Measurements from ENCODE around the gene SFXN5. TPM values are rescaled to one million over a fixed set of nuclear protein-coding genes. Genes with fewer than 3 reads are reported as not detected.
"Not testable (repeated sequence)": the region's sequence is repeated elsewhere in the genome, so short reads cannot be mapped to it uniquely, and the experiment has no call there.

SFXN5 gene
- total RNA-seq, 1 donor from 2014 or later, result 7.6 TPM

DNA sequence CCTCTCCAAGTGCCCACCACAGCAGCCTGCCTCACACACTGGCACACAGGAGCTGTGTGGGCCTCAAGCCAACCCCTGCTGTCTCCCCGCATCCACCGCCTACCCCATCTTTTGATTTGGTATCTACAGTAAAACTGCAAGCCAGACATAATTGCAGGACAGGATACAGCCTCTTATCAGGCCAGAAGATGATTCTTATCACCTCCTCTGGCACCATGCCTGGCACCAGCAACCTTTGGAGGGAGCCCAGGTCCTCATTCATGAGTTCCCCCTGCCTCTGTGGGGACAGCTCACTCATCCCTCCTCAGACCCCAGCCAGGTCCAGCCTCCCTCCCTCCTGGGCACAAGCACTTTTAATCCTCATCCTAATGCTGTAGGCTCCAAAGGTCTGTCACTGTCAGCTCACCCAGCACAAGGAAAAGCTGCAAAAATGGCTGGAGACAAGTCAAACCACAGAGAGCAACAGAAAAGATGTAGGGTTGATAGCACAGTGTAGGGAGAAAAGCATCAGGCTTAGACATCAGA is 31.6 kb upstream of the SFXN5 start:
- Histone ChIP-seq H3K27me3 (ENCODE audit: control insufficient read depth, insufficient read depth, low read length) (no peaks in the 10 kb centered on the region), H3K4me3 (ENCODE audit: low read depth, low read length) (no peak overlapping the region), H3K36me3 (ENCODE audit: control insufficient read depth, insufficient read depth, low read length) (no peaks in the 10 kb centered on the region)
- TF ChIP-seq, protein P1, sequence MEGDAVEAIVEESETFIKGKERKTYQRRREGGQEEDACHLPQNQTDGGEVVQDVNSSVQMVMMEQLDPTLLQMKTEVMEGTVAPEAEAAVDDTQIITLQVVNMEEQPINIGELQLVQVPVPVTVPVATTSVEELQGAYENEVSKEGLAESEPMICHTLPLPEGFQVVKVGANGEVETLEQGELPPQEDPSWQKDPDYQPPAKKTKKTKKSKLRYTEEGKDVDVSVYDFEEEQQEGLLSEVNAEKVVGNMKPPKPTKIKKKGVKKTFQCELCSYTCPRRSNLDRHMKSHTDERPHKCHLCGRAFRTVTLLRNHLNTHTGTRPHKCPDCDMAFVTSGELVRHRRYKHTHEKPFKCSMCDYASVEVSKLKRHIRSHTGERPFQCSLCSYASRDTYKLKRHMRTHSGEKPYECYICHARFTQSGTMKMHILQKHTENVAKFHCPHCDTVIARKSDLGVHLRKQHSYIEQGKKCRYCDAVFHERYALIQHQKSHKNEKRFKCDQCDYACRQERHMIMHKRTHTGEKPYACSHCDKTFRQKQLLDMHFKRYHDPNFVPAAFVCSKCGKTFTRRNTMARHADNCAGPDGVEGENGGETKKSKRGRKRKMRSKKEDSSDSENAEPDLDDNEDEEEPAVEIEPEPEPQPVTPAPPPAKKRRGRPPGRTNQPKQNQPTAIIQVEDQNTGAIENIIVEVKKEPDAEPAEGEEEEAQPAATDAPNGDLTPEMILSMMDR (IDR thresholded peaks at IDR 0.05; ENCODE audit: insufficient read depth, low read length, poor library complexity, severe bottlenecking), result no peak
- DNase-seq (ENCODE audit: low read depth), result no peak

- no peak for DNase-seq (ENCODE audit: low read depth)
- Histone ChIP-seq H3K36me3 (ENCODE audit: control insufficient read depth, insufficient read depth, low read length) (no peaks in the 10 kb centered on the region), H3K4me3 (ENCODE audit: low read depth, low read length) (no peak overlapping the region), H3K27me3 (ENCODE audit: control insufficient read depth, insufficient read depth, low read length) (no peaks in the 10 kb centered on the region)
- TF ChIP-seq, protein P1 (IDR thresholded peaks at IDR 0.05; ENCODE audit: insufficient read depth, low read length, poor library complexity, severe bottlenecking), result no peak
Measured at GRCh38 chr2:73101626-73102256, 30.2 kb upstream of the SFXN5 start.

GRCh38 chr2:73100956-73101355 is 29.4 kb upstream of the SFXN5 start:
- Histone ChIP-seq H3K27me3 (ENCODE audit: control insufficient read depth, insufficient read depth, low read length) (no peaks in the 10 kb centered on the region), H3K4me3 (ENCODE audit: low read depth, low read length) (no peak overlapping the region), H3K36me3 (ENCODE audit: control insufficient read depth, insufficient read depth, low read length) (no peaks in the 10 kb centered on the region)
- TF ChIP-seq, protein P1 (IDR thresholded peaks at IDR 0.05; ENCODE audit: insufficient read depth, low read length, poor library complexity, severe bottlenecking), result no peak
- no peak for DNase-seq (ENCODE audit: low read depth)

DNA sequence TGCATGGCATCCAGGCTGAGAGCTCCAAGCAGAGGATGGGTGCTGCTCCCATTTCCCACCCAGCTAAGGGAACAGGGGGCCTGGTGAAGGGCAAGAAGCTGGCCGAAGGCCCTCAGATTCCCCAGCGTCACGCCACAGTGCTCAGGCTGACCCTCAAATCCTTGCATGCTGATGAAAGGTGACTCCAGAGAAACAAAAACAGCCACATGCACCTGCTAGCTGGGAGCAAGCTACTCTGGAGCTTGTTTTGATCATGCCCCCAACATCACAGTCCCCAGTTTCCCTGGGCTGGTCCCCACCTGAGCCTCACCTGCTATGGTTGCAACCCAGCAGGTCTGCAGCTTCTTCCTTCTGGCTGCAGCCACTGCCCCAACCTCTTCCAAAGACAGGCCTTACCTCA is 28.0 kb upstream of the SFXN5 start:
- no peak for DNase-seq (ENCODE audit: low read depth)
- H3K4me3 ChIP-seq (ENCODE audit: low read depth, low read length), result no peak overlapping the region
- TF ChIP-seq, protein P1 (IDR thresholded peaks at IDR 0.05; ENCODE audit: insufficient read depth, low read length, poor library complexity, severe bottlenecking), result no peak
- H3K27me3 ChIP-seq (ENCODE audit: control insufficient read depth, insufficient read depth, low read length), result no peaks in the 10 kb centered on the region
- H3K36me3 ChIP-seq (ENCODE audit: control insufficient read depth, insufficient read depth, low read length), result no peaks in the 10 kb centered on the region

DNA sequence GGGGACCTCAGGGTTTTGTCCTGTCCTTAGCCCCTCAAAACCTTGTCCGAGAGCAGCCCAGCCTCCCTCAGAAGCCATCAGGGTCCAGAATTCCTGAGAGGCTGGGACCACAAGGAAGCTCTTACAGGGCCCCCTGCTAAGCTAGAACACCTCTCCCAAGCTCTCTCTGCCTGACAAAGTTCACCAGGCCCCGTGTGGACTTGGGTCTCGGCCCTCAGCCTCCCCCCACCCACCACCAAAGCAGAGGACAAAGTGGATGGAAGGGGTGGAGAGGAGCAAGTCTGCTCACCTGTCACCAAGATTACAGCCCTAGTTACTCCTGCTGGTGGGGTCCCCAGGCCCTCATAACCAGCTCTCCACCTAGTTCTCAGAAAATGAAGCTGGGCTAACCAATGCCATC is 24.4 kb upstream of the SFXN5 start:
- Histone ChIP-seq H3K27me3 (ENCODE audit: control insufficient read depth, insufficient read depth, low read length) (no peaks in the 10 kb centered on the region), H3K4me3 (ENCODE audit: low read depth, low read length) (no peak overlapping the region), H3K36me3 (ENCODE audit: control insufficient read depth, insufficient read depth, low read length) (no peaks in the 10 kb centered on the region)
- TF ChIP-seq, protein P1 (IDR thresholded peaks at IDR 0.05; ENCODE audit: insufficient read depth, low read length, poor library complexity, severe bottlenecking), result no peak
- DNase-seq (ENCODE audit: low read depth), result no peak

DNA sequence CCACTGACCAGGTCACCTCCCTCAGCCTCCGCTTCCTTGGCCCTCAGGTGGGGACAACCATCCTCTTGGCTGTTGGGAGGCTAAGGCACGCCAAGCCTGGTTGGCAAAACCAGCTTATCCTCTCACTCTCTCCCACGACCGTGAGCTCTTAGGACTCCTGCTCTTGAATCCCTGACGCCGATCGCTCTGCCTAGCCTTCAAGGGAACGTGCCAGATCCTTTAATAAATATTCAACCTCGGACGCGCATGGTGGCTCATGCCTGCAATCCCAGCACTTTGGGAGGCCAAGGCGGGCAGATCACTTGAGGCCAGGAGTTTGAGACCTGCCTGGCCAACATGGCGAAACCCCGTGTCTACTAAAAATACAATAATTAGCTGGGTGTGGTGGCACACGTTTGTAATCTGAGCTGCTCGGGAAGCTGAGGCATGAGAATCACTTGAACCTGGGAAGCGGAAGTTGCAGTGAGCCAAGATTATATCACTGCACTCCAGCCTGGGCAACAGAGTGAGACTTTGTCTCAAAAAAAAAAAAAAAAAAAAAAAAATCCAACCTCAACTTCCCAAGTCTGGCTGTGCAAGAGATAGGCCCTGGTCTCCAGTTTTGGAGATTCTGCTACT is 22.2 kb upstream of the SFXN5 start:
- not testable (repeated sequence) for H3K4me3 ChIP-seq (ENCODE audit: low read depth, low read length); H3K36me3 ChIP-seq (ENCODE audit: control insufficient read depth, insufficient read depth, low read length); DNase-seq (ENCODE audit: low read depth); H3K27me3 ChIP-seq (ENCODE audit: control insufficient read depth, insufficient read depth, low read length)
